Measurements from ENCODE around the gene PRRT1.

PRRT1 gene

GRCh38 chr6:32163559-32164258 lies 12.0 kb upstream of the PRRT1 start:
- Histone ChIP-seq H3K27me3 (ENCODE audit: insufficient read depth, low read length) (no peaks in the 10 kb centered on the region), H3K4me3 (ENCODE audit: low read length) (no peak overlapping the region), H3K9me3 (ENCODE audit: low read length) (no peaks in the 10 kb centered on the region), H3K4me1 (ENCODE audit: insufficient read depth, low read length) (peaks cover 10% of the 10 kb centered on the region), H3K36me3 (ENCODE audit: insufficient read depth, low read length) (peaks cover 41% of the 10 kb centered on the region), H2AFZ (ENCODE audit: low read depth, low read length) (no peak overlapping the region)

GRCh38 chr6:32158052-32158451 lies 6.3 kb upstream of the PRRT1 start:
- peaks cover 13% of the 10 kb centered on the region for H3K4me1 ChIP-seq (ENCODE audit: insufficient read depth, low read length)
- H3K36me3 ChIP-seq (ENCODE audit: insufficient read depth, low read length): peaks cover 39% of the 10 kb centered on the region
- H2AFZ ChIP-seq (ENCODE audit: low read depth, low read length): no peak overlapping the region
- H3K27me3 ChIP-seq (ENCODE audit: insufficient read depth, low read length): no peaks in the 10 kb centered on the region
- H3K4me3 ChIP-seq (ENCODE audit: low read length): no peak overlapping the region
- H3K9me3 ChIP-seq (ENCODE audit: low read length): no peaks in the 10 kb centered on the region

GRCh38 chr6:32156891-32157290 lies 5.2 kb upstream of the PRRT1 start:
- Histone ChIP-seq H3K4me3 (ENCODE audit: low read length) (no peak overlapping the region), H3K9me3 (ENCODE audit: low read length) (no peaks in the 10 kb centered on the region), H3K27me3 (ENCODE audit: insufficient read depth, low read length) (no peaks in the 10 kb centered on the region), H3K4me1 (ENCODE audit: insufficient read depth, low read length) (peaks cover 24% of the 10 kb centered on the region), H2AFZ (ENCODE audit: low read depth, low read length) (no peak overlapping the region), H3K36me3 (ENCODE audit: insufficient read depth, low read length) (peaks cover 31% of the 10 kb centered on the region)

DNA sequence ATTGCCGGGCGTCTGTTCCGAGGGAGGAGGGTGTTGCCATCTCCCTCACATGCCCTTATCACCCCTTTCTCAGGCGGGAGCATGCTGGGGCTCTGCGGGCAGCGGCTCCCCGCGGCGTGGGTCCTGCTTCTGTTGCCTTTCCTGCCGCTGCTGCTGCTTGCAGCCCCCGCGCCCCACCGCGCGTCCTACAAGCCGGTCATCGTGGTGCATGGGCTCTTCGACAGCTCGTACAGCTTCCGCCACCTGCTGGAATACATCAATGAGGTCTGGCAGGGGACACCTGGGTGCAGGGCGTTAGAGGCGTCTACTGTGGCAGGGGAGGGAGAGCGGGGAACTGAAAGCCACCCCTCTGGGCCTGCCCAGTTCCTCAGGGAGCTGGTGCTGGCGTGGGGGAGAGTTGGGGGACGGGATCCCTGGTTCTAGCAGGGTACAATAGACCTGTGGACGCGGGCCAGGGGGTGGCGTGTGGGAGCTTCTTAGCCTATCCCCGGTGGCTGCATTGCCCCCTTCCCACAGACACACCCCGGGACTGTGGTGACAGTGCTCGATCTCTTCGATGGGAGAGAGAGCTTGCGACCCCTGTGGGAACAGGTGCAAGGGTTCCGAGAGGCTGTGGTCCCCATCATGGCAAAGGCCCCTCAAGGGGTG lies 2.9 kb upstream of the PRRT1 start:
- Histone ChIP-seq H3K36me3 (ENCODE audit: insufficient read depth, low read length) (peaks cover 29% of the 10 kb centered on the region), H2AFZ (ENCODE audit: low read depth, low read length) (peak overlapping the region; percentile 51), H3K4me3 (ENCODE audit: low read length) (peak overlapping the region; percentile 76), H3K27me3 (ENCODE audit: insufficient read depth, low read length) (no peaks in the 10 kb centered on the region), H3K4me1 (ENCODE audit: insufficient read depth, low read length) (peaks cover 29% of the 10 kb centered on the region), H3K9me3 (ENCODE audit: low read length) (no peaks in the 10 kb centered on the region)

- Histone ChIP-seq H2AFZ (ENCODE audit: low read depth, low read length) (peak within 1 kb of the TSS; percentile 51), H3K27me3 (ENCODE audit: insufficient read depth, low read length) (no peaks in the 10 kb centered on the region), H3K4me1 (ENCODE audit: insufficient read depth, low read length) (peaks cover 29% of the 10 kb centered on the region), H3K4me3 (ENCODE audit: low read length) (peak within 1 kb of the TSS; percentile 76), H3K9me3 (ENCODE audit: low read length) (no peaks in the 10 kb centered on the region), H3K36me3 (ENCODE audit: insufficient read depth, low read length) (peaks cover 27% of the 10 kb centered on the region)
These were observed 2.1 kb upstream of the PRRT1 start, which contains the start of gene PPT2 for GRCh38 chr6:32153564-32154513. TSS of gene PPT2 (plus strand) at chr6:32154141. CDS start at chr6:32154595, 454 bp downstream.

- no peaks in the 10 kb centered on the region for H3K27me3 ChIP-seq (ENCODE audit: insufficient read depth, low read length)
- peaks cover 29% of the 10 kb centered on the region for H3K4me1 ChIP-seq (ENCODE audit: insufficient read depth, low read length)
- H3K4me3 ChIP-seq (ENCODE audit: low read length): peak overlapping the region; percentile 76
- peak overlapping the region; percentile 51 for H2AFZ ChIP-seq (ENCODE audit: low read depth, low read length)
- H3K36me3 ChIP-seq (ENCODE audit: insufficient read depth, low read length): peaks cover 18% of the 10 kb centered on the region
- no peaks in the 10 kb centered on the region for H3K9me3 ChIP-seq (ENCODE audit: low read length)
These were observed 1.2 kb upstream of the PRRT1 start for GRCh38 chr6:32152769-32153563.

DNA sequence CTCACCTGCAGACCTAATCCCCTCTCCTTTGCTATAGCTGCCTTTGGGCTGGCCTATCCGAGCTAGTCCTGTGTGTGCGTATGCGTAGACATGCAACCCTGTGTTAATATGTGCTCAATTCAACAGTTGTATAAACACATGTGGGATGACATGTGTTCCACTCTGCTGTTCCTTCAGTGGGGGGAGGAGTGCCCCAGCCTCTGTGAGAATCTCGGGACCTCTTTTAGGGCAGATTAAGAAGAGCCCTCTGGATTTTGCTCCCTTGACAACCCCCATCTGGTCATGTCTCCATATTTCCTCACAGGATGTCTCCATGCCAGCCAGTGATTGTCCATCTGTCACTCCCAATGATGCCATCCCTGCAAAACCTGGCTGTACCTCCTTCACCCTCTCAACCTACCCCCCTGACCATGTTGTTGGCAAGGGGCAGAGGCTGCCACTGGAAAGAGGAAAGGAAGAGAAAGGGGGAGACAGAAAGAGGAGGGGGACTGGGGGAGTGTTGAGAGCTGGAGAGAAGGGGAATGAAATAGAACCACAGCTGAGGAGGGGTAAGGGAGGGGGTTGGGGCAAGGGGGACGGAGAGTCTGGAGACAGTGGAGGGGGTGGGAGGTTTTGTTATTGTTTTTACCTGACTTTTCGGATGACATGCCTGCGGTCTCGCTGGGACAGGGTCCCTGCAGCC lies 417 bp downstream of the PRRT1 start:
- H3K36me3 ChIP-seq (ENCODE audit: insufficient read depth, low read length): peaks cover 6% of the 10 kb centered on the region
- no peaks in the 10 kb centered on the region for H3K9me3 ChIP-seq (ENCODE audit: low read length)
- H3K4me1 ChIP-seq (ENCODE audit: insufficient read depth, low read length): peaks cover 36% of the 10 kb centered on the region
- no peak overlapping the region for H2AFZ ChIP-seq (ENCODE audit: low read depth, low read length)
- no peak overlapping the region for H3K4me3 ChIP-seq (ENCODE audit: low read length)
- no peaks in the 10 kb centered on the region for H3K27me3 ChIP-seq (ENCODE audit: insufficient read depth, low read length)

DNA sequence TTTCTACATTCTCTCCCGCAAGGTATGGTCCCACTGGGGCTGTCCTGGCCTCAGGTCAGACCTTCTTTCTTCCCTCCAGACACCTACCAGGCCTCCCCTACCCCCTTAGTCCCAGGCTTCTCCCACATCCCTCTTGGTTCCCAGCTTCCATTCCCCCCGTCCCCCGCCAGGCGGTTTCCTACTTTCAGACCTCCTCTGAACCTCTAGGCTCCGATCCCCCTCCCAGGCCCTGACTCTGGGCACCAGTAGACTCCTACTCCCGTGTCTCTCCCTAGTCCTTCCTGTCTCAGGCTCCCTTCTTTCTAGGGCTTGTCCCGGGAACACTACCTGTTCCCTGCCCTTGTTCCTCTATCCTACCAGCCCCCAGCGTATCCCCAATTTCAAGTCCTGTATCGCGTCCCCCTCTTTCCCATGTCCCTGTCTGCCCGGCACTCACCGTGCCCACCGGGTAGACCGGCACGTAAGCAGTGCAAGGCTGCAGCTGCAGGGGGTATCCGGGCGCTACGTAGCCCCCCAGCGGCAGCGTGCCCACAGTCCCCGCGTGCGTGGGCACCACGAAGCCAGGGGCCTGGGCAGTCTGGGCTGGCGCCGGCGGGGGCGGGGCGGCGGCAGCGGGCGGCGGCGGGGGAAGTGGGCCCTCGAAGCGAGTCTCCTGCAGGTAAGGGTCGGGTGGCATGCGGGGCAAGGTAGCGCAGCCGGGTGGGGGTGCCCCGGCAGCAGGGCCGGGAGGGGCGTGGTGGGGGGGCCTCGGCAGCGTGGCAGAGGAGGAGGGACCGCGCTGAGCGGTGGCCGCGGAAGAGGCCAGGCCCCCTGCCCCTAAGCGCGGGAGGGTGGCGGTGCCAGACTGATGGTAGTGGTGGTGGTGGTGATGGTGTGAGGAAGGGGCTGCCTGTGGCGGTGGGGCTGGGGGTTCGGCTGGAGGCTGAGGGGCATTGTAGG lies 1.5 kb downstream of the PRRT1 start:
- Histone ChIP-seq H2AFZ (ENCODE audit: low read depth, low read length) (no peak overlapping the region), H3K9me3 (ENCODE audit: low read length) (no peaks in the 10 kb centered on the region), H3K4me1 (ENCODE audit: insufficient read depth, low read length) (peaks cover 33% of the 10 kb centered on the region), H3K36me3 (ENCODE audit: insufficient read depth, low read length) (no peaks in the 10 kb centered on the region), H3K27me3 (ENCODE audit: insufficient read depth, low read length) (no peaks in the 10 kb centered on the region), H3K4me3 (ENCODE audit: low read length) (no peak overlapping the region)

DNA sequence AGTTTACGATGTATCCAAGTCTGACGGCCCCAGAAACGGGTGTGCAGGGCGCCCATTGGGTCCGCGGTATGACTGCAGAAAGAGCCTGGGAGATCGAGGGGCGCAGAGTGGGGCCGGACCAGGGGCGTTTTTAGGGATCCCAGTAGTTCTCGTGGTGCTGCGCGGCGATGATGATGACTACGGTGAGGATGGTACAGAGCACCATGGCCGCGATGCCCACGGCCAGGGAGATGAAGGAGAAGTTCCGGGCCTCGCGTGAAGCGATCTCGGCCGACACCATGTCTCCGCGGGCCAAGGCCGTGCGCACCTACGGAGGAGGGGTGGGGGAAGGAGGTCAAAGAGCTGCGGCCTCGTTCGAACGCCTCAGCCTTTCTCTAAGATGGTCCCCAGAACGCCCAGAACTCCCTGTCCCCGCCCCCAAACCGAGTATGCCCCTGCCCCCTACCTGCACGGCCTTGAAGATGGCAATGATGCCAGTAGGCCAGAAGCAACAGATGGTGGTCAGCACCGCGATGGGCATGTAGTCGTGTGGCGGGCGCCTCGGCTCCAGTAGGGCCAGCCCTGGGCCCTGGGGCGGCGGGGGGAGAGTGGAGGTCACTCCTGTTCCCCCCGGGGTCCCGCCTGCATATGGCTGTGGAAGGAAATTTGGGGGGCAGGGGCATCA lies 2.5 kb downstream of the PRRT1 start:
- Histone ChIP-seq H2AFZ (ENCODE audit: low read depth, low read length) (no peak overlapping the region), H3K4me1 (ENCODE audit: insufficient read depth, low read length) (peaks cover 25% of the 10 kb centered on the region), H3K4me3 (ENCODE audit: low read length) (no peak overlapping the region), H3K27me3 (ENCODE audit: insufficient read depth, low read length) (no peaks in the 10 kb centered on the region), H3K36me3 (ENCODE audit: insufficient read depth, low read length) (no peaks in the 10 kb centered on the region), H3K9me3 (ENCODE audit: low read length) (no peaks in the 10 kb centered on the region)

DNA sequence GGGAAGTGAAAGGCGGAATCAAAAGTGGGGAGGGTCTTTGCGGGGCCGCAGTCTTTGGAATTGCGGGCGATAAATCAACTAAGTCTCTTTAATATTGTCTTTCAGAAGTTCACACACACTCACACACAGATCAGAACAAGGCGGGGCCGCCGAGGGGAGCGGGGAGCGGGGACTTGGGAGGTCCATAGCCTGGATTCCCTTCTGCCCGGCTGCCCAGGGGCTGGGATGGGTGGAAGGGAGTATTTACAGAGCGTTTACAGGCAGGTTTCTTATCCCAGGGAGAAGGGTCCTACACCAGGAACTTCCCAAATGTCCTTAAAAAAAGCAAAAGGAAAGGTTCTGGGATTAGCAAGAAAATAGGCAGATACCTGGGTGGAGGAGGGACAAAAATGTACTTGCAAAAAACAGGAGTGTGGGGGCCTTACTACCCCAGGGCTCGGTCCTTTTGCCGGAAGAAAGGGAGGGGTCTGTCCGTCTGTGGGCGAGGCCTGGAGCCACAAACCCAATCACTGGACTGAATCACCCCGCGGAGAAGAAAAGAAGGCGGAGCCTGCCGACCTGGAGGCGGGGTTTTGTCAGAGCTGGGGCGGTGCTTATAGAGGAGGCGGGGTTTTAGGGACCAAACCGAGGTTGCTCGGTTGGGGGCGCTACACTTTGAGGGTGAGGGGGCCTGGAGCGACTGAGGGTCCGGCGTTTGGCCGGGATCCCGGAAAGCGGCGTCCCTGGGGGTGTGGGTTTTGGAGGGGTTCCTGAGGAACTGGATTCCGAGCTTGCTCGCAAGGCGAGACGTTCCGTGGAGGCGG lies 3.2 kb downstream of the PRRT1 start:
- no peaks in the 10 kb centered on the region for H3K9me3 ChIP-seq (ENCODE audit: low read length)
- no peak overlapping the region for H3K4me3 ChIP-seq (ENCODE audit: low read length)
- no peak overlapping the region for H2AFZ ChIP-seq (ENCODE audit: low read depth, low read length)
- H3K4me1 ChIP-seq (ENCODE audit: insufficient read depth, low read length): peaks cover 25% of the 10 kb centered on the region
- H3K36me3 ChIP-seq (ENCODE audit: insufficient read depth, low read length): no peaks in the 10 kb centered on the region
- H3K27me3 ChIP-seq (ENCODE audit: insufficient read depth, low read length): no peaks in the 10 kb centered on the region

Data from neuron (in vitro differentiated cells).